ENCODE measurements around the gene AP1G2. TPM values are rescaled to one million over a fixed set of nuclear protein-coding genes. Genes with fewer than 3 reads are reported as not detected.

The AP1G2 gene
- total RNA-seq, 1 experiment from 2014 or later, result 69.7 TPM

DNA sequence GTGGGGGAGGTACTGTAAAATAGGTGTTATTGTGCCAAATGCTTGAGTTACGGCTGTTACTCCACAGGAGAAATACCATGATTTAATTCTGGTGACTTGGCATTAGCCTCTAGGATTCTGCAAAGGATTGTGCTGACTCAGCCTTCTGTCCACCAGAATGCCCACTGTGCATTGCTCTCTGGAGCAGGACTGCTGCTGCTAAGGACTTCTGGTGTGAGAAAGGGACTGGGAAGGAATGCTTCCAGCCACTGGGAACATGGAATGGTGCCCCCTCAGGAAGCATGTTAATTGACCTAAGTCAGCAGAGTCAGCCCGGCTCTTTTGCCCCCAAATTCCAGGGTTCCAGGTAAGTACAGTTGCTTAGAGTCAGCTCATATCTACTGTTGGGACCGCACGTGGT, 48.9 kb downstream of the AP1G2 start:
- Histone ChIP-seq H3K27me3 (ENCODE audit: low read length) (no peaks in the 10 kb centered on the region), H3K4me2 (ENCODE audit: low read length) (no peak overlapping the region), H3K9ac (ENCODE audit: low read length) (no peak overlapping the region), H3F3A (ENCODE audit: low read length, unreplicated experiment) (no peaks in the 10 kb centered on the region), H3K36me3 (ENCODE audit: low read depth, low read length) (no peaks in the 10 kb centered on the region), H4K20me1 (ENCODE audit: low read length) (no peaks in the 10 kb centered on the region), H3K9me2 (replicated peaks; ENCODE audit: low read length) (no peaks in the 10 kb centered on the region), H3K4me3 (ENCODE audit: low read length) (no peak overlapping the region), H3K9me3 (ENCODE audit: low read length) (no peaks in the 10 kb centered on the region), H3K79me2 (ENCODE audit: low read length) (no peaks in the 10 kb centered on the region), H2AFZ (ENCODE audit: low read length) (no peak overlapping the region), H3K27ac (ENCODE audit: low read length) (no peak overlapping the region), H3K4me1 (ENCODE audit: insufficient read depth, low read length) (no peaks in the 10 kb centered on the region)
- intact Hi-C loops (cut with micrococcal nuclease), result no loop called here
- ChIA-PET CTCF (no interaction called here), POLR2A (ENCODE audit: unreplicated experiment) (no interaction called here)
- DNase-seq, result no peak
- no peak for TF ChIP-seq EZH2phosphoT487 (IDR thresholded peaks at IDR 0.05; ENCODE audit: borderline replicate concordance, low read length)
- TF ChIP-seq, protein P1, sequence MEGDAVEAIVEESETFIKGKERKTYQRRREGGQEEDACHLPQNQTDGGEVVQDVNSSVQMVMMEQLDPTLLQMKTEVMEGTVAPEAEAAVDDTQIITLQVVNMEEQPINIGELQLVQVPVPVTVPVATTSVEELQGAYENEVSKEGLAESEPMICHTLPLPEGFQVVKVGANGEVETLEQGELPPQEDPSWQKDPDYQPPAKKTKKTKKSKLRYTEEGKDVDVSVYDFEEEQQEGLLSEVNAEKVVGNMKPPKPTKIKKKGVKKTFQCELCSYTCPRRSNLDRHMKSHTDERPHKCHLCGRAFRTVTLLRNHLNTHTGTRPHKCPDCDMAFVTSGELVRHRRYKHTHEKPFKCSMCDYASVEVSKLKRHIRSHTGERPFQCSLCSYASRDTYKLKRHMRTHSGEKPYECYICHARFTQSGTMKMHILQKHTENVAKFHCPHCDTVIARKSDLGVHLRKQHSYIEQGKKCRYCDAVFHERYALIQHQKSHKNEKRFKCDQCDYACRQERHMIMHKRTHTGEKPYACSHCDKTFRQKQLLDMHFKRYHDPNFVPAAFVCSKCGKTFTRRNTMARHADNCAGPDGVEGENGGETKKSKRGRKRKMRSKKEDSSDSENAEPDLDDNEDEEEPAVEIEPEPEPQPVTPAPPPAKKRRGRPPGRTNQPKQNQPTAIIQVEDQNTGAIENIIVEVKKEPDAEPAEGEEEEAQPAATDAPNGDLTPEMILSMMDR (conservative IDR thresholded peaks at IDR 0.05; ENCODE audit: low read depth, low read length), result no peak
- TF ChIP-seq EZH2 (IDR thresholded peaks at IDR 0.05; ENCODE audit: low read length, unreplicated experiment), result no peak
- ATAC-seq, result no peak
- BruUV-seq (replicated peaks), result no TSS peak

DNA sequence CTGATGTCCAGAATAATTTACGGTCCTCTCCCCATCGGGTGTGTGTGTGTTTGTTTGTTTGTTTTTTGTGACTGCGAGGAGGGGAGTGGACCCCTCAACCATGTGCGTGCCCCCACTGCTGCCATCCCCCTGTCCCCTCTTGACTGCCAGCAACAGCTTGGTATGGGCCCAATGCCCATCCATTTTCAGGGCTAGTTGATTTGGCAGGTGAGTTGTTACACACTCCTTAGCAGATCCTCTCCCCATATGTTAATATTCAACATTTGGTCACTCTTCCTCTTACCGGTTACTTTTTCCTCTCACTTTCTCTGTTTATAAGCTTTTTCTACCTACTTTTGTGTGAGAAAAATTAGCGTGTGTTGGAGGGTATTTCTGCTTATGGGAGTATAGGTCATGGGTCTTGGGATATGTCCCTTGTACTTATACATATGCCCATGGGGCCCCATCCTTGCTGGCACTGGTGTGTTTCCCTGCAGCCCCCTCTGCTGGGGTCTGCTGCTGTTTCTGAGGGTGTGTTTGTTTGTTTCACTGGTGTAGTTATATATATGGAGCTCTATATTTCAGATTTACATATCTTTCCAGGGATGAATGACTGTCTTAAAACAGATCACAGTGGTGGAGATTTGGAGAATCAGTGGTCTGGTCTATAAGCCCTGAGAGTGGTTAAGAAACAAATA, 49.8 kb downstream of the AP1G2 start:
- CTCF ChIA-PET, result interaction anchor here (0.6 kb wide), 1 partner anchor 532 kb away, joined by 3 read pairs; no protein-coding TSS in a partner anchor
- no peak overlapping the region for H3K4me3 ChIP-seq (ENCODE audit: low read length)
- H3K79me2 ChIP-seq (ENCODE audit: low read length), result no peaks in the 10 kb centered on the region
- TF ChIP-seq EZH2 (IDR thresholded peaks at IDR 0.05; ENCODE audit: low read length, unreplicated experiment), result no peak
- TF ChIP-seq EZH2phosphoT487 (IDR thresholded peaks at IDR 0.05; ENCODE audit: borderline replicate concordance, low read length), result no peak
- TF ChIP-seq, protein P1 (conservative IDR thresholded peaks at IDR 0.05; ENCODE audit: low read depth, low read length), result no peak
- no peak overlapping the region for H2AFZ ChIP-seq (ENCODE audit: low read length)
- no peaks in the 10 kb centered on the region for H3F3A ChIP-seq (ENCODE audit: low read length, unreplicated experiment)
- POLR2A ChIA-PET (ENCODE audit: unreplicated experiment), result no interaction called here
- no peaks in the 10 kb centered on the region for H3K4me1 ChIP-seq (ENCODE audit: insufficient read depth, low read length)
- ATAC-seq (no peak), DNase-seq (no peak)
- H4K20me1 ChIP-seq (ENCODE audit: low read length), result no peaks in the 10 kb centered on the region
- BruUV-seq (replicated peaks), result no TSS peak
- H3K9me2 ChIP-seq (replicated peaks; ENCODE audit: low read length), result no peaks in the 10 kb centered on the region
- no peaks in the 10 kb centered on the region for H3K9me3 ChIP-seq (ENCODE audit: low read length)
- H3K27ac ChIP-seq (ENCODE audit: low read length), result no peak overlapping the region
- no peaks in the 10 kb centered on the region for H3K36me3 ChIP-seq (ENCODE audit: low read depth, low read length)
- H3K4me2 ChIP-seq (ENCODE audit: low read length), result no peak overlapping the region
- no peaks in the 10 kb centered on the region for H3K27me3 ChIP-seq (ENCODE audit: low read length)
- H3K9ac ChIP-seq (ENCODE audit: low read length), result no peak overlapping the region
- intact Hi-C loops (cut with micrococcal nuclease), result no loop called here

DNA sequence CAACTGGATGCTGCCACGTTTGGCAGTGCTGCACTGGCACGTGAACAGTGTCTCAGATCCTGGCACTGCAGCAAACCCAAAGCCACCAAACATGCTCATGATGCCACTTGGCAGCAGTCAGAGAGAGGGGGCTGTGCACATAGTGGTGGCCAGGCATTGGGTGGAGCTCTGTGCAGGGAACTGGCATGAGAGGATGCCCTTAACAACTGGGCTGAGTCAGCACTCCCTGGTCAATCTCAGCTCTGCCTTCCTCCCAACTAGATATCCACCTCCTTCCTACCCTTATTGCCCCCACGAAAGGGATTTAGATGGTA, 53.0 kb downstream of the AP1G2 start:
- no peak for DNase-seq
- no peaks in the 10 kb centered on the region for H3K36me3 ChIP-seq (ENCODE audit: low read depth, low read length)
- H3K4me3 ChIP-seq (ENCODE audit: low read length), result no peak overlapping the region
- no peak for TF ChIP-seq EZH2phosphoT487 (IDR thresholded peaks at IDR 0.05; ENCODE audit: borderline replicate concordance, low read length)
- TF ChIP-seq, protein P1 (conservative IDR thresholded peaks at IDR 0.05; ENCODE audit: low read depth, low read length), result no peak
- TF ChIP-seq EZH2 (IDR thresholded peaks at IDR 0.05; ENCODE audit: low read length, unreplicated experiment), result no peak
- intact Hi-C loops (cut with micrococcal nuclease), result no loop called here
- H3K27me3 ChIP-seq (ENCODE audit: low read length), result no peaks in the 10 kb centered on the region
- no peak overlapping the region for H3K9ac ChIP-seq (ENCODE audit: low read length)
- H3K79me2 ChIP-seq (ENCODE audit: low read length), result no peaks in the 10 kb centered on the region
- H3K9me2 ChIP-seq (replicated peaks; ENCODE audit: low read length), result no peaks in the 10 kb centered on the region
- no peaks in the 10 kb centered on the region for H3K4me1 ChIP-seq (ENCODE audit: insufficient read depth, low read length)
- H4K20me1 ChIP-seq (ENCODE audit: low read length), result no peaks in the 10 kb centered on the region
- BruUV-seq (replicated peaks), result no TSS peak
- no peaks in the 10 kb centered on the region for H3K9me3 ChIP-seq (ENCODE audit: low read length)
- no peak overlapping the region for H2AFZ ChIP-seq (ENCODE audit: low read length)
- no peak overlapping the region for H3K27ac ChIP-seq (ENCODE audit: low read length)
- no peak for ATAC-seq
- CTCF ChIA-PET, result no interaction called here
- no peaks in the 10 kb centered on the region for H3F3A ChIP-seq (ENCODE audit: low read length, unreplicated experiment)
- POLR2A ChIA-PET (ENCODE audit: unreplicated experiment), result no interaction called here
- no peak overlapping the region for H3K4me2 ChIP-seq (ENCODE audit: low read length)

Data from PC-3 (cell line).